Measurements from ENCODE around the gene THAP6. TPM values are rescaled to one million over a fixed set of nuclear protein-coding genes. Genes with fewer than 3 reads are reported as not detected.
A peak's percentile ranks its signal among the peaks of the same experiment; 100 is the strongest.

Gene THAP6
- total RNA-seq (14.1 and 18.8 TPM in 2 replicates), polyA plus RNA-seq (9.7 and 11.7 TPM in 2 replicates), polyA minus RNA-seq (ENCODE audit: low replicate concordance) (0.67 and 6.9 TPM in 2 replicates)
- polyA plus RNA-seq (2012): 5.2 and 7.9 TPM in 2 replicates

DNA sequence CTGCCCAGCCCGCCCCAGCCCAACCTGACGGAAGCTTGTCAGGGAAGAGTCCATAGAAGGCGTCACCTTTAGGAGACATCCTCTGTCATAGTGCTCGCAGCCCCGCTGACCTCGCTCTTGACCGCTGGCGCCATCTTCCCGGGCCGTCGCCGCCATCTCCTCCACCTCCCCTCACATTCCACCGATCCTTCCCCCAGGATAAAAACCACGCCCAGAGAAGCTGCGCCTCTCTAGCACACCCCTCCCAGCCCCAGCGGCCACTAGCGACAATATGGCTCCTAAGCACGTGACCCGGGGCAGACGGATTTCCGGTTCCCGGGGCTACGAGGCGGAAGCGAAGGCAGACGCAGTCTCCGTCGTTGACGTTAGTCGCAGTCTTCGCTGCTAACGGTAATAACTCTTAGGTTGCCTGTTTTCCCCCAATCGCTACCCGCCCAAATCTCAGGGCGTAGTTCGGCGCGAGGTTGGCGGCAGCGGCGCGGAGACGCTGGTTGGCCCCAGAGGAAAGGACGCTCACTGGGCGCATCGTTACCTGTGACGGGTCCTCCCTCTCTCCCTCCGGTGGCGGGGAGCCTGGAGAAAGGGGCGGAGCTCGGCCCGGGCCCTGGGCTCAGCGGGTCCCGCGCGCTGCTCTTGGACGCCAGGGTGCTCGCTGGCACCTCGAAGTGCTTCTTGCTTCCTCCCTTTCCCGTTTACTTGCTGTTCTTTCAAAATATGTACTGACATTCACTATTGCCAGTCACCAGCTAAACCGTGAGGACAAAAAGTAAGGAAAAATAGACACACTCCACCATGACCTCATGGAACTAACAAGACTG lies at the start of gene THAP6, which contains the start of gene RCHY1:
Gene THAP6 (plus strand): TSS at position 343 of the 818 bp plus-strand sequence. CDS start 980 bp downstream, outside the sequence.
Gene RCHY1 (minus strand): TSS at position 273 of the 818 bp plus-strand sequence. CDS start 117 bp downstream, at position 156.
- peak within 1 kb of the TSS; percentile 83 to 97 (median 86) for H3K4me3 ChIP-seq (replicated peaks in 1 of 4; ENCODE audit: control extremely low read depth in 1 of 4, insufficient read depth in 1 of 4, low read depth in 3 of 4, low read length in 4 of 4)
- H3K27ac ChIP-seq (ENCODE audit: insufficient read depth, low read length): peak within 1 kb of the TSS; percentile 97
- H4K20me1 ChIP-seq (ENCODE audit: control insufficient read depth, extremely low read depth, insufficient read depth, low read length): no peaks in the 10 kb centered on the region
- peak within 1 kb of the TSS; percentile 99 for H2AFZ ChIP-seq (ENCODE audit: low read length)
- H3K36me3 ChIP-seq (ENCODE audit: control insufficient read depth, insufficient read depth, low read length): peaks cover 6% of the 10 kb centered on the region
- no peaks in the 10 kb centered on the region for H3K9me3 ChIP-seq (ENCODE audit: control insufficient read depth, insufficient read depth, low read depth, low read length)
- H3K27me3 ChIP-seq (ENCODE audit: control insufficient read depth, insufficient read depth, low read length): no peaks in the 10 kb centered on the region
- peak within 1 kb of the TSS; percentile 87 for H3K4me2 ChIP-seq (ENCODE audit: extremely low read depth, insufficient read depth, low read length)
- H3K4me1 ChIP-seq (ENCODE audit: control insufficient read depth, extremely low read depth, insufficient read depth, low read length): peaks cover 3% of the 10 kb centered on the region
- peaks cover 46% of the 10 kb centered on the region for H3K79me2 ChIP-seq (ENCODE audit: control insufficient read depth, insufficient read depth, low read length)
- peak within 1 kb of the TSS; percentile 96 for H3K9ac ChIP-seq (ENCODE audit: insufficient read depth, low read length)
- peak; percentile 94 to 95 for DNase-seq (ENCODE audit: low read depth in 2 of 2)
- TF ChIP-seq CTCF (conservative IDR thresholded peaks at IDR 0.05 in 1 of 2, IDR thresholded peaks at IDR 0.05 in 1 of 2; ENCODE audit: low read depth in 1 of 2, low read length in 2 of 2): no peak
- no peak for TF ChIP-seq EZH2 (IDR thresholded peaks at IDR 0.05; ENCODE audit: low read length, missing control alignments)

- no peaks in the 10 kb centered on the region for H3K9me3 ChIP-seq (ENCODE audit: control insufficient read depth, insufficient read depth, low read depth, low read length)
- no peaks in the 10 kb centered on the region for H3K79me2 ChIP-seq (ENCODE audit: control insufficient read depth, insufficient read depth, low read length)
- H3K4me3 ChIP-seq (replicated peaks in 1 of 4; ENCODE audit: control extremely low read depth in 1 of 4, insufficient read depth in 1 of 4, low read depth in 3 of 4, low read length in 4 of 4): no peak overlapping the region
- H3K36me3 ChIP-seq (ENCODE audit: control insufficient read depth, insufficient read depth, low read length): no peaks in the 10 kb centered on the region
- no peak overlapping the region for H3K9ac ChIP-seq (ENCODE audit: insufficient read depth, low read length)
- no peaks in the 10 kb centered on the region for H4K20me1 ChIP-seq (ENCODE audit: control insufficient read depth, extremely low read depth, insufficient read depth, low read length)
- H3K4me2 ChIP-seq (ENCODE audit: extremely low read depth, insufficient read depth, low read length): no peak overlapping the region
- H3K4me1 ChIP-seq (ENCODE audit: control insufficient read depth, extremely low read depth, insufficient read depth, low read length): no peaks in the 10 kb centered on the region
- H2AFZ ChIP-seq (ENCODE audit: low read length): no peak overlapping the region
- no peaks in the 10 kb centered on the region for H3K27me3 ChIP-seq (ENCODE audit: control insufficient read depth, insufficient read depth, low read length)
- no peak for TF ChIP-seq CTCF (conservative IDR thresholded peaks at IDR 0.05 in 1 of 2, IDR thresholded peaks at IDR 0.05 in 1 of 2; ENCODE audit: low read depth in 1 of 2, low read length in 2 of 2)
- TF ChIP-seq EZH2 (IDR thresholded peaks at IDR 0.05; ENCODE audit: low read length, missing control alignments): no peak
- DNase-seq (ENCODE audit: low read depth in 2 of 2): no peak
- H3K27ac ChIP-seq (ENCODE audit: insufficient read depth, low read length): no peak overlapping the region
Observed at GRCh38 chr4:75469896-75470295, 44.4 kb upstream of the THAP6 start.

GRCh38 chr4:75470738-75471137 lies 43.5 kb upstream of the THAP6 start:
- Histone ChIP-seq H3K79me2 (ENCODE audit: control insufficient read depth, insufficient read depth, low read length) (no peaks in the 10 kb centered on the region), H2AFZ (ENCODE audit: low read length) (no peak overlapping the region), H3K27ac (ENCODE audit: insufficient read depth, low read length) (no peak overlapping the region), H3K4me3 (replicated peaks in 1 of 4; ENCODE audit: control extremely low read depth in 1 of 4, insufficient read depth in 1 of 4, low read depth in 3 of 4, low read length in 4 of 4) (no peak overlapping the region), H3K4me2 (ENCODE audit: extremely low read depth, insufficient read depth, low read length) (no peak overlapping the region), H3K9ac (ENCODE audit: insufficient read depth, low read length) (no peak overlapping the region), H4K20me1 (ENCODE audit: control insufficient read depth, extremely low read depth, insufficient read depth, low read length) (no peaks in the 10 kb centered on the region), H3K27me3 (ENCODE audit: control insufficient read depth, insufficient read depth, low read length) (no peaks in the 10 kb centered on the region), H3K36me3 (ENCODE audit: control insufficient read depth, insufficient read depth, low read length) (no peaks in the 10 kb centered on the region), H3K9me3 (ENCODE audit: control insufficient read depth, insufficient read depth, low read depth, low read length) (no peaks in the 10 kb centered on the region), H3K4me1 (ENCODE audit: control insufficient read depth, extremely low read depth, insufficient read depth, low read length) (no peaks in the 10 kb centered on the region)
- no peak for DNase-seq (ENCODE audit: low read depth in 2 of 2)
- TF ChIP-seq EZH2 (IDR thresholded peaks at IDR 0.05; ENCODE audit: low read length, missing control alignments) (no peak), CTCF (conservative IDR thresholded peaks at IDR 0.05 in 1 of 2, IDR thresholded peaks at IDR 0.05 in 1 of 2; ENCODE audit: low read depth in 1 of 2, low read length in 2 of 2) (no peak)
